Activated CD4-positive, alpha-beta T cell treated with anti-CD3 and anti-CD28 coated beads for 36 hours (primary cell): Measurements from ENCODE around the gene ELK1. TPM values are rescaled to one million over a fixed set of nuclear protein-coding genes. Genes with fewer than 3 reads are reported as not detected.
A peak's percentile ranks its signal among the peaks of the same experiment; 100 is the strongest.
"Not testable (repeated sequence)": the region's sequence is repeated elsewhere in the genome, so short reads cannot be mapped to it uniquely, and the experiment has no call there.

ENCODE experiments used
- ATAC-seq: fragments of 200-7000 bp; cut with Tn5 transposase; one replicate; pipeline ENCODE4 v1.10.0; 2021; ENCODE audit warnings: mild to moderate bottlenecking, moderate library complexity
- CTCF ChIA-PET: fragments of 350-600 bp; sonication (Branson Sonifier 250); formaldehyde crosslinking; loops from one replicate; lab custom pipeline; 2021; ENCODE audit warnings: antibody characterized with exemption; lab: Charles Lee
- POLR2A ChIA-PET: fragments of 350-600 bp; sonication (Branson Sonifier 250); formaldehyde crosslinking; loops from one replicate; lab custom pipeline; 2021; ENCODE audit warnings: antibody characterized with exemption, inconsistent platforms; lab: Charles Lee
- DNase-seq: peaks from one replicate; pipeline ENCODE4 v3.0.0-alpha.2; 2020
- H3K27ac Mint-ChIP-seq: one replicate; pipeline ENCODE4 v1.8.0; 2021; ENCODE audit warnings: mixed read lengths
- H3K27me3 Mint-ChIP-seq: one replicate; pipeline ENCODE4 v1.8.0; 2021; ENCODE audit warnings: mixed read lengths
- H3K36me3 Mint-ChIP-seq: one replicate; pipeline ENCODE4 v1.8.0; 2021; ENCODE audit warnings: low read depth, mixed read lengths
- H3K4me1 Mint-ChIP-seq: one replicate; pipeline ENCODE4 v1.8.0; 2021; ENCODE audit warnings: mixed read lengths
- H3K4me3 Mint-ChIP-seq: one replicate; pipeline ENCODE4 v1.8.0; 2021; ENCODE audit warnings: mild to moderate bottlenecking, moderate library complexity, mixed read lengths
- H3K9me3 Mint-ChIP-seq: one replicate; pipeline ENCODE4 v1.8.0; 2021; ENCODE audit warnings: low read depth, mixed read lengths
- intact Hi-C, 2 experiments: fragments of 100-400 bp; cut with DNase I in 1 of 2; cut with micrococcal nuclease in 1 of 2; formaldehyde crosslinking; loops; one replicate each; pipeline versions ENCODE4 v1.14.2 to v1.15.1; 2022 to 2024; cut with DNase I, micrococcal nuclease
- total RNA-seq, 2 experiments: library from RNA; stranded (reverse); gene quantifications; one replicate each; pipeline ENCODE4 v1.2.3, GENCODE V29; 2021

The ELK1 gene
- total RNA-seq: 100 to 1,000 TPM in 1 of 2 experiments, 10 to 100 TPM in 1; 96.8 to 117 TPM

- CTCF ChIA-PET: interaction anchor here (1.0 kb wide), 1 partner anchor 94 kb away, joined by 4 read pairs; no protein-coding TSS in a partner anchor
- intact Hi-C loops: loop anchor here (1.0 to 10.0 kb wide), 13 partner anchors 8 to 1264 kb away; partner anchors contain the start of genes ARAF (in 2 of the 2), CDK16 (in 1 of the 2), HDAC6 (in 1 of the 2) and NDUFB11 (in 1 of the 2)
These were observed at the start of gene ELK1 for GRCh38 chrX:47650164-47651042. Gene ELK1 (minus strand): TSS chrX:47650563. CDS start chrX:47641441, 9,122 bp downstream.

GRCh38 chrX:47697181-47697580 lies 46.8 kb upstream of the ELK1 start:
- CTCF ChIA-PET: no interaction called here
- DNase-seq: no peak
- Mint-ChIP-seq H3K4me3 (no peak overlapping the region), H3K4me1 (no peaks in the 10 kb centered on the region), H3K27me3 (peaks cover 2% of the 10 kb centered on the region), H3K27ac (no peak overlapping the region), H3K36me3 (no peaks in the 10 kb centered on the region), H3K9me3 (no peaks in the 10 kb centered on the region)
- POLR2A ChIA-PET: no interaction called here
- no peak for ATAC-seq
- intact Hi-C loops: no loop called here

More at GRCh38 chrX:47650164-47651042, at the start of gene ELK1:
- ATAC-seq (peak; percentile 95), DNase-seq (peak; percentile 93)
- POLR2A ChIA-PET: interaction anchor here (0.6 to 1.5 kb wide), 3 partner anchors 12 to 371 kb away, joined by 3 to 9 read pairs (median 3); no protein-coding TSS in a partner anchor
- H3K36me3 Mint-ChIP-seq: peaks cover 59% of the 10 kb centered on the region
- no peaks in the 10 kb centered on the region for H3K9me3 Mint-ChIP-seq
- H3K4me3 Mint-ChIP-seq: peak within 1 kb of the TSS; percentile 92
- no peaks in the 10 kb centered on the region for H3K27me3 Mint-ChIP-seq
- peak within 1 kb of the TSS; percentile 97 for H3K27ac Mint-ChIP-seq
- H3K4me1 Mint-ChIP-seq: peaks cover 44% of the 10 kb centered on the region

- intact Hi-C loops: no loop called here
- ChIA-PET POLR2A (no interaction called here), CTCF (no interaction called here)
- H3K9me3 Mint-ChIP-seq: no peaks in the 10 kb centered on the region
- H3K36me3 Mint-ChIP-seq: no peaks in the 10 kb centered on the region
- H3K27me3 Mint-ChIP-seq: peaks cover 4% of the 10 kb centered on the region
- no peak overlapping the region for H3K27ac Mint-ChIP-seq
- no peak for DNase-seq
- ATAC-seq: no peak
- H3K4me1 Mint-ChIP-seq: no peaks in the 10 kb centered on the region
- no peak overlapping the region for H3K4me3 Mint-ChIP-seq
These were observed 39.8 kb upstream of the ELK1 start for GRCh38 chrX:47690175-47690574.

- Mint-ChIP-seq H3K9me3 (no peaks in the 10 kb centered on the region), H3K4me1 (no peaks in the 10 kb centered on the region), H3K4me3 (no peak overlapping the region), H3K27ac (no peak overlapping the region), H3K27me3 (peaks cover 4% of the 10 kb centered on the region), H3K36me3 (no peaks in the 10 kb centered on the region)
- POLR2A ChIA-PET: no interaction called here
- CTCF ChIA-PET: no interaction called here
- intact Hi-C loops: no loop called here
- DNase-seq (no peak), ATAC-seq (no peak)
These were observed 36.9 kb upstream of the ELK1 start for GRCh38 chrX:47687263-47687662.

- H3K9me3 Mint-ChIP-seq: no peaks in the 10 kb centered on the region
- ATAC-seq (no peak), DNase-seq (no peak)
- no peak overlapping the region for H3K27ac Mint-ChIP-seq
- ChIA-PET POLR2A (no interaction called here), CTCF (no interaction called here)
- no peaks in the 10 kb centered on the region for H3K4me1 Mint-ChIP-seq
- no peak overlapping the region for H3K4me3 Mint-ChIP-seq
- intact Hi-C loops: no loop called here
- H3K36me3 Mint-ChIP-seq: no peaks in the 10 kb centered on the region
- peaks cover 1% of the 10 kb centered on the region for H3K27me3 Mint-ChIP-seq
These were observed 33.5 kb upstream of the ELK1 start for GRCh38 chrX:47683829-47684205.

- Mint-ChIP-seq H3K4me3 (no peak overlapping the region), H3K27me3 (peaks cover 1% of the 10 kb centered on the region), H3K36me3 (no peaks in the 10 kb centered on the region), H3K27ac (no peak overlapping the region), H3K4me1 (no peaks in the 10 kb centered on the region), H3K9me3 (no peaks in the 10 kb centered on the region)
- intact Hi-C loops: no loop called here
- DNase-seq: no peak
- ChIA-PET POLR2A (no interaction called here), CTCF (no interaction called here)
- ATAC-seq: no peak
These were observed 32.9 kb upstream of the ELK1 start for GRCh38 chrX:47683184-47683828.

GRCh38 chrX:47675959-47676859 lies 25.8 kb upstream of the ELK1 start:
- H3K4me3 Mint-ChIP-seq, intact Hi-C loops, POLR2A ChIA-PET, H3K36me3 Mint-ChIP-seq, H3K27me3 Mint-ChIP-seq, H3K27ac Mint-ChIP-seq, CTCF ChIA-PET, H3K4me1 Mint-ChIP-seq, ATAC-seq, H3K9me3 Mint-ChIP-seq, DNase-seq: not testable (repeated sequence)

- no peak for DNase-seq
- intact Hi-C loops: no loop called here
- Mint-ChIP-seq H3K4me1 (no peaks in the 10 kb centered on the region), H3K9me3 (no peaks in the 10 kb centered on the region), H3K27ac (no peak overlapping the region), H3K4me3 (no peak overlapping the region), H3K27me3 (no peaks in the 10 kb centered on the region), H3K36me3 (no peaks in the 10 kb centered on the region)
- no peak for ATAC-seq
- CTCF ChIA-PET: no interaction called here
- POLR2A ChIA-PET: no interaction called here
These were observed 24.4 kb upstream of the ELK1 start for GRCh38 chrX:47674776-47675175.

GRCh38 chrX:47665797-47666196 lies 15.4 kb upstream of the ELK1 start:
- CTCF ChIA-PET, H3K27ac Mint-ChIP-seq, H3K27me3 Mint-ChIP-seq, H3K9me3 Mint-ChIP-seq, H3K4me3 Mint-ChIP-seq, POLR2A ChIA-PET, DNase-seq, ATAC-seq, H3K36me3 Mint-ChIP-seq: not testable (repeated sequence)
- H3K4me1 Mint-ChIP-seq: peaks cover 25% of the 10 kb centered on the region
- intact Hi-C loops: loop anchor here in 1 of 2 experiments (2.0 kb wide), 1 partner anchor 57 kb away; no protein-coding TSS in a partner anchor

- ChIA-PET POLR2A (no interaction called here), CTCF (no interaction called here)
- DNase-seq: no peak
- H3K4me3 Mint-ChIP-seq: no peak overlapping the region
- intact Hi-C loops: loop anchor here in 1 of 2 experiments (2.0 kb wide), 1 partner anchor 58 kb away; no protein-coding TSS in a partner anchor
- H3K4me1 Mint-ChIP-seq: peaks cover 28% of the 10 kb centered on the region
- H3K27ac Mint-ChIP-seq: peak overlapping the region; percentile 69
- no peak for ATAC-seq
- H3K9me3 Mint-ChIP-seq: no peaks in the 10 kb centered on the region
- no peaks in the 10 kb centered on the region for H3K27me3 Mint-ChIP-seq
- H3K36me3 Mint-ChIP-seq: peaks cover 9% of the 10 kb centered on the region
These were observed 14.4 kb upstream of the ELK1 start for GRCh38 chrX:47664737-47665136.
